Brain microvascular endothelial cell (primary cell): ENCODE measurements around the gene TMEM221.

Source experiments
- DNase-seq: peaks from one replicate; pipeline ENCODE4 v3.0.0-alpha.2; 2020
- H3K27ac ChIP-seq: fragments of 250-450 bp; sonication (Bioruptor Pico); 2 replicates; pipeline ENCODE4 v1.5.1; 2020; ENCODE audit warnings: mild to moderate bottlenecking, moderate library complexity
- H3K27me3 ChIP-seq: fragments of 250-450 bp; sonication (Bioruptor Pico); replicated peaks from 2 replicates; pipeline ENCODE4 v1.5.1; 2020; ENCODE audit warnings: mild to moderate bottlenecking
- H3K36me3 ChIP-seq: fragments of 250-450 bp; sonication (Bioruptor Pico); replicated peaks from 2 replicates; pipeline ENCODE4 v1.5.1; 2020; ENCODE audit warnings: mild to moderate bottlenecking
- H3K4me3 ChIP-seq: 2 replicates; pipeline ENCODE4 v1.5.1; 2011; ENCODE audit warnings: low read depth, mild to moderate bottlenecking, control low read depth, low read length, moderate library complexity
- in situ Hi-C: cut with HindIII; loops from 2 replicates; pipeline ENCODE4 v1.10.0; 2017; ENCODE audit warnings: low sequenced_read_pairs, low pct_ligation_motif_present
- TF ChIP-seq, protein P1 (sequence below): IDR thresholded peaks from 2 replicates; pipeline ENCODE4 v1.5.1; 2011; ENCODE audit warnings: low read depth, mild to moderate bottlenecking, moderate library complexity, low read length, control low read depth, inconsistent platforms; ENCODE audit errors: missing control alignments

TMEM221 gene

DNA sequence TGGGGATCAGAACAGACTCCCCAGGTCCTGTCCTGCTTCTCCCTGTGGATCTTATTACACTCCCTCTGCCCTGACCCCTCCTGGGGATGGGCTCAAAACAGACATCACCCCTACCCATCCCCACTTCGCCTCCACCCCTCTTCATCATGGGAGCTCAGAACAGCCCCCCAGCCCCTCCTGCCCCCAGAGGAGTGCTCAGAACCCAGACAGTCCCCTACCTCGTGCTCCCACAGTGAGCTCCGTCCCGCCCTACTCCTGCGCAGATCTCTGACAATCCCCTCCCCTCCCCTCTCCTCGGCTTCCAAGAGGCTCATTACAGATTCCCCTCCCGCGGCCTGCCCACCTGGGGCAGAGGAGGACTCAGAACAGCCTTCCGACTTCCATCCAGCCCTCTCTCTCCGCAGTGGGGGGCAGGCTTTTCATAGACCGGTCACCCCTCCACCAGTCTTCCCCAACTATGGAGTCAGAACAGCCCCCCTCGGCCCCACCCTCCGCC is 6.2 kb upstream of the TMEM221 start:
- H3K27me3 ChIP-seq = peaks cover 23% of the 10 kb centered on the region
- in situ Hi-C loops = no loop called here
- TF ChIP-seq, protein P1, sequence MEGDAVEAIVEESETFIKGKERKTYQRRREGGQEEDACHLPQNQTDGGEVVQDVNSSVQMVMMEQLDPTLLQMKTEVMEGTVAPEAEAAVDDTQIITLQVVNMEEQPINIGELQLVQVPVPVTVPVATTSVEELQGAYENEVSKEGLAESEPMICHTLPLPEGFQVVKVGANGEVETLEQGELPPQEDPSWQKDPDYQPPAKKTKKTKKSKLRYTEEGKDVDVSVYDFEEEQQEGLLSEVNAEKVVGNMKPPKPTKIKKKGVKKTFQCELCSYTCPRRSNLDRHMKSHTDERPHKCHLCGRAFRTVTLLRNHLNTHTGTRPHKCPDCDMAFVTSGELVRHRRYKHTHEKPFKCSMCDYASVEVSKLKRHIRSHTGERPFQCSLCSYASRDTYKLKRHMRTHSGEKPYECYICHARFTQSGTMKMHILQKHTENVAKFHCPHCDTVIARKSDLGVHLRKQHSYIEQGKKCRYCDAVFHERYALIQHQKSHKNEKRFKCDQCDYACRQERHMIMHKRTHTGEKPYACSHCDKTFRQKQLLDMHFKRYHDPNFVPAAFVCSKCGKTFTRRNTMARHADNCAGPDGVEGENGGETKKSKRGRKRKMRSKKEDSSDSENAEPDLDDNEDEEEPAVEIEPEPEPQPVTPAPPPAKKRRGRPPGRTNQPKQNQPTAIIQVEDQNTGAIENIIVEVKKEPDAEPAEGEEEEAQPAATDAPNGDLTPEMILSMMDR = no peak
- H3K36me3 ChIP-seq = no peaks in the 10 kb centered on the region
- no peak overlapping the region for H3K27ac ChIP-seq
- no peak overlapping the region for H3K4me3 ChIP-seq
- DNase-seq = no peak

DNA sequence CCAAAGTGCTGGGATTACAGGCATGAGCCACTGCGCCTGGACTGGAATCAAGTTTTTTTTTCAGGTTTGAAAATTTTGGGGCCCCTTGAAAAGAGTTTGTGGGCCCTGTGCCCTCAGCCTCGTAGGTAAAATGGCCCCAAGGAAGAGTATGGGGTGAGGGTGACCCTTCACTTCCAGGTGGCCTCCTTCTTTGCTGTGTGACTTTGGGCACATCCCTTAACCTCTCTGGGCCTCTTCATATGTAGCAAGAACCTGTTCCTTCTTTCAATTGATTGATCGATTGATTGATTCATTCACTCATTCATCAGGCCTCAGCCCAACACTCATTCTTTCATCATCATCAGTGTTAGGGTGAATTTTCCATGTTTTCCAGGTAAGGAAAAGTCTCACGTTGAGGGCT is 3.4 kb upstream of the TMEM221 start:
- Histone ChIP-seq H3K36me3 (no peaks in the 10 kb centered on the region), H3K27me3 (peaks cover 35% of the 10 kb centered on the region), H3K27ac (no peak overlapping the region), H3K4me3 (no peak overlapping the region)
- TF ChIP-seq, protein P1 = no peak
- no peak for DNase-seq
- in situ Hi-C loops = no loop called here

DNA sequence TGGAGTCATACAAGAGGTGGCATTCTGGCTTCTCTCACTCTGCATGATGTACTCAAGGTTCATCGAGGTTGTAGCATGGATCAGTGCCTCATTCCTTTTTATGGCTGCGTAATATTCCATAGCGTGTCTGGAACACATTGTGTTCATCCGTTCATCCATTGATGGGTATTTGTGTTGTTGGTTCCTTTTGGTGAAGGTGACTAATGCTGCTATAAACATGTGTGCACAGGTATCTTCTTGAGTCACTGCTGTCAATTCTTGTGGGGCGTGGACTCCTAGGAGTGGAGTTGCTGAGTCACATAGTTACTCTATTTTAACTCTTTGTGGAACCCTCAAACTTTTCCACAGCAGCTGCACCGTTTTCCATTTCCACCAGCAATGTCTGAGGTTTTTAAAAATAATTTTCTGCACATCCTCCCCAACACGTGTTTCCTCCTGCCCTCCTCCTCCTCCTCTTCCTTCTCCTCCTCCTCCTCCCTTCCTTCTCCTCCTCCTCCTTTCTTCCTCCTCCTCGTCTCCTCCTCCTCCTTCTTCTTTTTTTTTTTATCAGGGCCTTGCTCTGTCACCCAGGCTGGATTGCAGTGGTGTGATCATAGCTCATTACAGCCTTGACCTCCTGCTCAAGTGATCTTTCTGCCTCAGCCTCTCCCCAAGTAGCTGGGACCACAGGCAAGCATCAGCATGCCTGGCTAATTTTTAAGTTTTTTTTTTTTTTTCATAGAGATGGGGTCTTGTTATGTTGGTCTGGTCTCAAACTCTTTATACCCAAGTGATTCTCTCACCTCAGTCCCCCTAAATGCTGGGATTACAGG is 2.0 kb upstream of the TMEM221 start:
- no peak overlapping the region for H3K27ac ChIP-seq
- TF ChIP-seq, protein P1 = no peak
- H3K27me3 ChIP-seq = peaks cover 27% of the 10 kb centered on the region
- H3K4me3 ChIP-seq = no peak overlapping the region
- no peaks in the 10 kb centered on the region for H3K36me3 ChIP-seq
- in situ Hi-C loops = no loop called here
- DNase-seq = no peak

DNA sequence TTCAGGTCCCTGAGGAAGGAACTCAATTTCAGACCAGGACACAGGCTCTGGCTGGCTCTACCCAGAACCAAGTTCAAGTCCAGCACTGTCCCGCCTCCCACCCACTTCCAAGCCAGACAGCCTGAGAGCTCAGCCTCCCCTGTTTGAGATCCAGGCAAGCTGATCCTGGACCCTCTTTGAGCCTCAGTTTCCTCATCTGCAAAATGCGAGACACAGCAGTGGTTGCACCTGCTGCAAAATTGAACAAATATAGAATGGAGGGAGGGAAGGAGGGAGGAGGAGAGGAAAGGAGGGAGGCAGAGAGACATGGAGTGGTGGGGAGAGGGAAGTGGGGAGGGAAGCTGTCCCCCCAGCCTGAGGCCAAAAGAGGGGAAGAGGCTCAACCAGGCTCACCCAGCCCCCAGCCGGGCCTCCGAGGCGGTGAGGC is 751 bp downstream of the TMEM221 start:
- DNase-seq = no peak
- Histone ChIP-seq H3K4me3 (no peak overlapping the region), H3K36me3 (no peaks in the 10 kb centered on the region), H3K27ac (no peak overlapping the region), H3K27me3 (peaks cover 13% of the 10 kb centered on the region)
- in situ Hi-C loops = no loop called here
- TF ChIP-seq, protein P1 = no peak

DNA sequence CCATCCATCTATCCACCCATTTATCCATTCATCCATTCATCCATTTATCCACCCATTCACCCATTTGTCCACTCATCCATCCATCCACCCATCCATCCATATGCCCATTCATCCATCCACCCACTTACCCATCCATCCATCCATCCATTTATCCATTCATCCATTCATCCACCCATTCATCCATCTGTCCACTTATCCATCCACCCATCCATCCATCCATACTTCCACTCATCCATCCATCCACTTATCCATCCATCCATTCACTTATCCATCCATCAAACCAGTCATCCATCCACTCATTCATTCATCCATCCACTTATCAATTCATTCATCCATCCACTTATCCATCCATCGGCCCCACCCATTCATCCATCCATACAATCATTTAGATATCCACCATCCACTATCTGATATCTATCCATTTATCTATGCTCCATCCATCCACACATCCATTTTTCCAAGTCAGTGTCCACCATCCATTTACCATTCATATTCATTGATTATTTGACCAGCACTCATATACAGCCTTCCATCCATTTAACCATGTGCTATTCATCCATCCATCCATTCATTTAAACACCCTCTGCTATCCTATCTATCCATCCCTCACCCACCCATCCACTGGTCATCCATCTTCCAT is 2.8 kb downstream of the TMEM221 start:
- TF ChIP-seq, protein P1 = no peak
- H3K27ac ChIP-seq = no peak overlapping the region
- no peak for DNase-seq
- H3K27me3 ChIP-seq = peaks cover 13% of the 10 kb centered on the region
- H3K36me3 ChIP-seq = no peaks in the 10 kb centered on the region
- no peak overlapping the region for H3K4me3 ChIP-seq
- in situ Hi-C loops = no loop called here
